NOMO-1 treated with DMSO at 0.1 percent for 48 hours (cell line): Measurements from ENCODE around the gene MGA.

Source experiments
- DNase-seq: peaks from one replicate; lab custom pipeline; 2025; ENCODE audit not compliant: unreplicated experiment; lab: John Stamatoyannopoulos, UW

The MGA gene

GRCh38 chr15:41804916-41805666 is 144.9 kb downstream of the MGA start:
- no peak for DNase-seq

GRCh38 chr15:41805711-41806110 is 145.5 kb downstream of the MGA start:
- no peak for DNase-seq

GRCh38 chr15:41806291-41807181 is 146.3 kb downstream of the MGA start:
- no peak for DNase-seq

GRCh38 chr15:41809121-41809520 is 148.9 kb downstream of the MGA start:
- DNase-seq = no peak

GRCh38 chr15:41809526-41810220 is 149.5 kb downstream of the MGA start:
- no peak for DNase-seq

- DNase-seq = no peak
Measured at GRCh38 chr15:41810651-41811431, 150.6 kb downstream of the MGA start.

GRCh38 chr15:41811432-41812195 is 151.4 kb downstream of the MGA start:
- DNase-seq = peak; percentile 72

- DNase-seq = no peak
Measured at GRCh38 chr15:41812820-41813375, 152.7 kb downstream of the MGA start.

- no peak for DNase-seq
Measured at GRCh38 chr15:41813426-41813825, 153.2 kb downstream of the MGA start.

GRCh38 chr15:41814534-41814933 is 154.3 kb downstream of the MGA start:
- no peak for DNase-seq

GRCh38 chr15:41816788-41817187 is 156.6 kb downstream of the MGA start:
- DNase-seq = no peak

GRCh38 chr15:41817327-41817726 is 157.1 kb downstream of the MGA start:
- DNase-seq = no peak

- DNase-seq = no peak
Measured at GRCh38 chr15:41817781-41818180, 157.6 kb downstream of the MGA start.

GRCh38 chr15:41819455-41820050 is 159.3 kb downstream of the MGA start:
- no peak for DNase-seq

GRCh38 chr15:41820791-41821423 is 160.7 kb downstream of the MGA start:
- no peak for DNase-seq

- DNase-seq = no peak
Measured at GRCh38 chr15:41821831-41822230, 161.6 kb downstream of the MGA start.

GRCh38 chr15:41822471-41822870 is 162.3 kb downstream of the MGA start:
- no peak for DNase-seq
